Activated T-helper 1 cell treated with Interleukin-2 at 50 U/mL for 16 hours (primary cell): ENCODE measurements around the gene HSD17B2.

Experiments used
- DNase-seq: peaks from one replicate; pipeline ENCODE4 v3.0.0-alpha.2; 2020; ENCODE audit warnings: low read depth

The HSD17B2 gene

GRCh38 chr16:82049484-82049883, 14.4 kb downstream of the HSD17B2 start:
- DNase-seq: no peak

GRCh38 chr16:82050506-82050905, 15.5 kb downstream of the HSD17B2 start:
- DNase-seq: no peak

- DNase-seq: no peak
Measured at GRCh38 chr16:82050909-82051357, 15.9 kb downstream of the HSD17B2 start.

- DNase-seq: no peak
Measured at GRCh38 chr16:82051656-82052055, 16.6 kb downstream of the HSD17B2 start.

- no peak for DNase-seq
Measured at GRCh38 chr16:82055117-82055516, 20.1 kb downstream of the HSD17B2 start.

- DNase-seq: no peak
Measured at GRCh38 chr16:82055728-82056549, 20.9 kb downstream of the HSD17B2 start.

GRCh38 chr16:82056550-82056896, 21.5 kb downstream of the HSD17B2 start:
- DNase-seq: no peak

- DNase-seq: no peak
Measured at GRCh38 chr16:82059161-82059982, 24.3 kb downstream of the HSD17B2 start.

- DNase-seq: no peak
Measured at GRCh38 chr16:82059983-82060421, 24.9 kb downstream of the HSD17B2 start.

- DNase-seq: no peak
Measured at GRCh38 chr16:82061861-82062525, 26.9 kb downstream of the HSD17B2 start.

GRCh38 chr16:82062645-82063058, 27.6 kb downstream of the HSD17B2 start:
- no peak for DNase-seq

- no peak for DNase-seq
Measured at GRCh38 chr16:82063456-82064082, 28.5 kb downstream of the HSD17B2 start.

GRCh38 chr16:82067042-82067803, 32.2 kb downstream of the HSD17B2 start:
- DNase-seq: no peak

GRCh38 chr16:82067804-82068325, 32.8 kb downstream of the HSD17B2 start:
- no peak for DNase-seq

- no peak for DNase-seq
Measured at GRCh38 chr16:82070656-82071369, 35.8 kb downstream of the HSD17B2 start.

GRCh38 chr16:82071421-82071820, 36.4 kb downstream of the HSD17B2 start:
- DNase-seq: no peak

- DNase-seq: no peak
Measured at GRCh38 chr16:82072313-82072712, 37.3 kb downstream of the HSD17B2 start.

- DNase-seq: no peak
Measured at GRCh38 chr16:82074019-82074558, 39.0 kb downstream of the HSD17B2 start.

GRCh38 chr16:82078125-82078524, 43.1 kb downstream of the HSD17B2 start:
- DNase-seq: no peak

GRCh38 chr16:82079892-82080291, 44.8 kb downstream of the HSD17B2 start:
- DNase-seq: no peak
